GM10847 (cell line): ENCODE data around the gene CCDC106.

ENCODE experiments used
- POLR2A ChIP-seq: IDR thresholded peaks from 2 replicates; pipeline ENCODE4 v1.6.1; 2011; ENCODE audit not compliant: insufficient read length; ENCODE audit errors: extremely low read depth

CCDC106 gene

DNA sequence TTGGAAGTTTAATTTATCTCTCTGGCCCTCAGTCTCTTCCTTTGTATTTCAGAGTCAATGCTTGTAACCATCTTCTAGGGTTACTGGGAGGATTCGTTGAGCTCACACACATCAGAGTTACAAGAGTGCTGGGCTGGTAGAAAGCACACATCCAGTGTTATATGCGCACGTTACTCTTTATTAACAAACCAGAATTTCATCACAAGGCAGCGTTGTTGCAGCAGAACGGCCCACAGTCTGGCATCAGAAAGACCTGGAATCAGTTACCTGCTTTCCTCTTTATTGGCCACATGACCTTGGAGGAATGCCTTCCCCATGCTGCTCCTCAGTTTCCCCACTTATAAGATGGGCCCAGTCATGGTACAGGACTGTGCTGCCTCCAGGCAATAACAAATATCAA is 38.7 kb upstream of the CCDC106 start:
- no peak for TF ChIP-seq POLR2A

DNA sequence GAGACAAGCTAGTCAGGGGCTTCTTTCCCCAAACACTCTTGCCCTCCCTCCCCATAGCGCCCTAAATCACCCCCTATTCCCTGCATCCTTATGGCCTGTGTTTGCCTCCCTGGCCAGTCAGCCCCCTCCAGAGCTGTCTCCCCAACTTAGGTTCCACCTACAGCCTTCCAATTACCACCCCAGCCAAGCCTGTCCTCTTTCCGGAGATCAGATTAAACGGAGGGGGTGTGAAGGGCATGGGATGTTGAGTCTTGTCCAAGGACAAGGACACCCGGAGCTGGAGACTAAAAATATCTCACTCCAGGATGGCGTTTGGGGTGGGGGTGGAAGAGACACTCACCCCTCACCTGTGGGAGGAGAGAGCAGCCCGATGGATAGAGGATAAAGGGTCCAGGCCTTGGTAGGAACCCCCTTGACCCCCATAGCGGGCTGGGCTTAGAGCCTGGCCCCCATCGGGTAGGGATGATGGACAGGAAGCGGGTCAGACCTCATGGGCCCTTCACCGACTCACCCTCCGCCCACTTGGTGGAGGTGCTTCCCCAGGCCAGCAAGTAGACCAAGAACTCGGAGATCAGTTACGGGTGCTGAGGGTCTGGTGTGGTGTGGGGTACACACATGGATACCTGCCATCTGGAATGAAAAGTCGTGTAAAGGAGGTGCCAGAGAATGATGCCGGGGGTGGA is 36.6 kb upstream of the CCDC106 start:
- TF ChIP-seq POLR2A: no peak

GRCh38 chr19:55611983-55612645 is 35.9 kb upstream of the CCDC106 start:
- TF ChIP-seq POLR2A: no peak

GRCh38 chr19:55613396-55613795 is 34.6 kb upstream of the CCDC106 start:
- TF ChIP-seq POLR2A: no peak

DNA sequence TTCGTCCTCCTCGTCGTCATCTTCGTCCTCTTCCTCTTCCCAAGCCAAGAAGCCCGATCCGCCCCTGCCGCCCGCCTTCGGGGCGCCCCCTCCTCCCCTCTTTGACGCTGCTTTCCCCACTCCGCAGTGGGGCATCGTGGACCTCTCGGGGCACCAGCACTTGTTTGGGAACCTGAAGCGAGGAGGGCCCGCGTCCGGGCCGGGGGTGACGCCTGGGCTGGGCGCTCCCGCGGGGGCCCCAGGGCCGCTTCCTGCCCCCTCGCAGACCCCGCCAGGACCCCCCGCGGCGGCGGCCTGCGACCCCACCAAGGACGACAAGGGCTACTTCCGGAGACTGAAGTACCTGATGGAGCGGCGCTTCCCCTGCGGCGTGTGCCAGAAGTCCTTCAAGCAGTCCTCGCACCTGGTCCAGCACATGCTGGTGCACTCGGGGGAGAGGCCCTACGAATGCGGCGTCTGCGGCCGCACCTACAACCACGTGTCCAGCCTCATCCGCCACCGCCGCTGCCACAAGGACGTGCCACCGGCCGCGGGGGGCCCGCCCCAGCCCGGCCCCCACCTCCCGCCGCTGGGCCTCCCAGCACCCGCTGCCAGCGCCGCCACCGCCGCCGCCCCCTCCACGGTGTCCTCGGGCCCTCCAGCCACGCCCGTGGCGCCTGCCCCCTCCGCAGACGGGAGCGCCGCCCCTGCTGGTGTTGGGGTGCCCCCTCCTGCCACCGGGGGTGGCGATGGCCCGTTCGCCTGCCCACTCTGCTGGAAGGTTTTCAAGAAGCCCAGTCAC is 33.9 kb upstream of the CCDC106 start:
- TF ChIP-seq POLR2A: no peak

GRCh38 chr19:55614711-55615542 is 33.1 kb upstream of the CCDC106 start:
- TF ChIP-seq POLR2A: no peak

DNA sequence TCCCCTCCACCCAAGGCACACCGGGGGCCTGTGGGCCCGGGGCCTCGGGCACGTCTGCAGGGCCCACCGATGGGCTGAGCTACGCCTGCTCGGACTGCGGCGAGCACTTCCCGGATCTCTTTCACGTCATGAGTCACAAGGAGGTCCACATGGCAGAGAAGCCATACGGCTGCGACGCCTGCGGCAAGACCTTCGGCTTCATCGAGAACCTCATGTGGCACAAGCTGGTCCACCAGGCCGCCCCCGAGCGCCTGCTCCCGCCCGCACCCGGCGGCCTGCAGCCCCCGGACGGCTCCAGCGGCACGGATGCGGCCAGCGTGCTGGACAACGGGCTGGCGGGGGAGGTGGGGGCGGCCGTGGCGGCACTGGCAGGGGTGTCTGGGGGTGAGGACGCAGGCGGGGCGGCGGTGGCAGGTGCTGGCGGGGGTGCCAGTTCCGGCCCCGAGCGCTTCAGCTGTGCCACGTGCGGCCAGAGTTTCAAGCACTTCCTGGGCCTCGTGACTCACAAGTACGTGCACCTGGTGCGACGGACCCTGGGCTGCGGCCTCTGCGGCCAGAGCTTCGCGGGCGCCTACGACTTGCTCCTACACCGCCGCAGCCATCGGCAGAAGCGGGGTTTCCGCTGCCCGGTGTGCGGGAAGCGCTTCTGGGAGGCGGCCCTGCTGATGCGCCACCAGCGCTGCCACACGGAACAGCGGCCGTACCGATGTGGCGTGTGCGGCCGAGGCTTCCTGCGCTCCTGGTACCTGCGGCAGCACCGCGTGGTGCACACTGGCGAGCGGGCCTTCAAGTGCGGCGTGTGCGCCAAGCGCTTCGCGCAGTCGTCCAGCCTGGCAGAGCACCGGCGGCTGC is 32.2 kb upstream of the CCDC106 start:
- TF ChIP-seq POLR2A: no peak

DNA sequence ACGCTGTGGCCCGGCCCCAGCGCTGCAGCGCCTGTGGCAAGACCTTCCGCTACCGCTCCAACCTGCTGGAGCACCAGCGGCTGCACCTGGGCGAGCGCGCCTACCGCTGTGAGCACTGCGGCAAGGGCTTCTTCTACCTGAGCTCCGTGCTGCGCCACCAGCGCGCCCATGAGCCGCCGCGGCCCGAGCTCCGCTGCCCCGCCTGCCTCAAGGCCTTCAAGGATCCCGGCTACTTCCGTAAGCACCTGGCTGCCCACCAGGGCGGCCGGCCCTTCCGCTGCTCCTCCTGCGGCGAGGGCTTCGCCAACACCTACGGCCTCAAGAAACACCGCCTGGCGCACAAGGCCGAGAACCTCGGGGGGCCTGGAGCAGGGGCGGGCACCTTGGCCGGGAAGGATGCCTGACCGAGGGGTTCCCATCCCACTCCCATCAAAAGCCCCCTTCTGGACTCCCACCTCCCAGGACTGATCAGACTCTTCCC is 31.6 kb upstream of the CCDC106 start:
- no peak for TF ChIP-seq POLR2A

- TF ChIP-seq POLR2A: no peak
These were observed 30.6 kb upstream of the CCDC106 start for GRCh38 chr19:55617426-55617825.

GRCh38 chr19:55618426-55618825 is 29.6 kb upstream of the CCDC106 start:
- TF ChIP-seq POLR2A: no peak

- TF ChIP-seq POLR2A: no peak
These were observed 28.7 kb upstream of the CCDC106 start for GRCh38 chr19:55619286-55619685.

DNA sequence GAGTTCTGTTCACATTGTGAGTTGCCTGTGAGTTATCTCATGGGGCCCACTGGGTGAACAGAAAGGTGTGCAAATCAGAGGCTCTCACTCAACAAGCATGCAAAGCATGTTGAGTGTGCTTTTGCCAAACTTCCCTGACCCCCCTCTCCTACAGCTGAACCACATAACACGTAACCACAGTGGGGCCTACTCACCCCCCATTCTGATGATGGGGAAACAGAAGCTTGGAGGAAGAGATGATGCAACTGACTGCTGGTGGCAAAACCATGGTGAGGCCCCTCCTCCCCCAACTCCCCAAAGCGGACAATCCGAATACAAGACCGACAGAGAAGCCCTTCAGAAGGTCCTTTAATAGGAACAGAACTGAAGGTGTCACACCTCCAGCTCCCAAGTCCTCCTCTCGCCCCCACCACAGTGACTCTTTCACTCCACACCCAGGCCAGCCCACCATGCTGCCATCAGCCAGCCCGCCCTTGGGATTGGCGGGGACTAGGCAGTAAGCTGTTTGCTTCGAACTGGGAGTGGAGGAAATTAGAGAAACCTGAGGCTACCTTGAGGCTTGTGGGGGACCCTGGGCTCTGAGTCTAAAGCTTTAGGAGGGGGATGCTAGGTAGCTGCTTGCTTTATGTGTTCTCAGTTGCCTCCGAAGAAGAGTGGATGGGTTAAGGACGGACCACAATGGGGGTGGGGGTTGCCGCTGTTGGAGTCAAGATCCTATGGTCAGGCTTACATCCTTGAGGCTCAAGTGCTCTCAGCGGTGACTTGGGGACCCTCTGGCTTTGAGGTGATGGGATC is 27.4 kb upstream of the CCDC106 start:
- TF ChIP-seq POLR2A: no peak

GRCh38 chr19:55621205-55621672 is 26.8 kb upstream of the CCDC106 start:
- TF ChIP-seq POLR2A: no peak
